ENCODE measurements around the gene JTB. TPM values are rescaled to one million over a fixed set of nuclear protein-coding genes. Genes with fewer than 3 reads are reported as not detected.

JTB gene
- total RNA-seq, 2 experiments from 2014 or later: 238 to 239 TPM

DNA sequence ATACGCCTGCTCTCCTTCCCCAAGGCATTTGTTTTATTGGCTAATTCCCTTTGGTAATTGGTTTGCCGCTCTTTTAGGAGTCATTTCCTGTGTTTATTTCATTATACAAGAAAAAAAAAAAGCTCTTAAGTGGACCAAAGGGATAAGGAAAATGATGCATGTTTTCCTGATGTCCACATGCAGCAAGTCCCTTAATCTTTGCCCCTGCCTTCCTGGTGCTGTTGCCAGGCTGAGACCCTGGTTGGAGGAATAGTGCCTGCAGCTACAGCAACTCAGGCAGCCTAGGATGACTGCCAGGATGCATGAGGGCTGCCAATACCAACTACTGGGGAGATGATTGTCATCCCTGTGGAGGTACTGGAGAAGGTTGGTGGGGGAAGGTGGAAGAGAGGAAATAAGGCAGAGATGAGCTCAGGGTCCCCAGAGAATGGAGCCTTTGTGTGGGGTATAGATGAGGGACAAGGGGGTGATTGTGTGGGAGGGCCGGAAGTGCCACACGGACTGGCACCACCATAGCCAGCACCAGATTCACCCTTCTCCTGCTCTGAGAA, 48.6 kb downstream of the JTB start:
- ChIA-PET POLR2A (no interaction called here), CTCF (interaction anchor here (0.7 to 1.4 kb wide), 3 partner anchors 17 to 19 kb away, joined by 3 to 7 read pairs (median 3); partner anchors contain the start of gene DENND4B)

DNA sequence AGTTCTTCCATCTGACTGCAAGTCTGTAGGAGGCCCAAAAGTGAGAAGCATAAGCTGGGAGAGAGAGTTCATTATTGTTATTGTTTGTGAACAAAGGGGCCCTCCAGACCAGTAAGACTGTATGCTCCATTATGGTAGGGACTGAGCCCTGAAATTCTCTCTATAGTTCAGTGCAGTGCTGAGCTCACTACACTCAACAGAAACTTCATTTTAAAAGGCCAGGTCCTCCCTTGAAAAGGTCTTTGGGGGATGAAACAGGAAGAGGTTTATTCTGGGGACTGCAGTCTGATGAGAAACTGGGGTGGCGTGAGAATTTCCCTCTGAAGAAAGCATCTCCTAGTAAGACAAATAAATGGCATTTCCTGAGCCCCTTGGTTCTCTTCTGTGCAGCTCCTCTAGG, 49.2 kb downstream of the JTB start:
- CTCF ChIA-PET: interaction anchor here (0.7 to 1.1 kb wide), 2 partner anchors 17 to 19 kb away, joined by 3 read pairs; no protein-coding TSS in a partner anchor
- POLR2A ChIA-PET: no interaction called here

DNA sequence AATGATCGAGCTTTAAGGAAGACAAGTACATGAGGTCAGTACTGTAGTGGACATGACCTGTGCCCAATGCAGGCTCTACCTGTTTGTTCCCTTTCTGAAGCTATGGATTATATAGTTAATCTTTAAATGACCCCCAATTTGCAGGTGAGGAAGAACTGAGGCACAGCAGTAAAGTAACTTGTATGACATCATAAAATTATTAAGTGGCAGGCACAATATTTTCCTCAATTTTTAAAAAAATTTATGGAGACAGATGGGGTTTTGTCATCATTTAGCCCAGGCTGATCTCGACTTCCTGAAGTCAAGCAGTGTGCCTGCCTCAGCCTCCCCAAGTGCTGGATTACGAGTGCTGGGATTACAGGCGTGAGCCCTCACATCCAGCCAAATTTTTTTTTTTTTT, 51.1 kb downstream of the JTB start:
- ChIA-PET CTCF (interaction anchor here (1.5 kb wide), 1 partner anchor 20 kb away, joined by 4 read pairs; the partner anchor contains the start of gene DENND4B), POLR2A (interaction anchor here (0.7 kb wide), 1 partner anchor 18 kb away, joined by 5 read pairs; no protein-coding TSS in a partner anchor)

Other genes with a start within 250 kb of the JTB start
- gene INTS3, start 249.6 kb downstream of the JTB start, total RNA-seq: 10 to 100 TPM; 54.9 to 55.3 TPM
- 10 to 100 TPM; 11.2 to 12.1 TPM for gene SLC27A3, start 202.3 kb downstream of the JTB start, total RNA-seq
- gene GATAD2B, start 54.7 kb downstream of the JTB start, total RNA-seq: 10 to 100 TPM; 53.6 to 57.5 TPM
- gene DENND4B, start 31.0 kb downstream of the JTB start, total RNA-seq: 100 to 1,000 TPM; 106 to 108 TPM
- 10 to 100 TPM; 56.8 to 66.9 TPM for gene CRTC2, start 19.1 kb downstream of the JTB start, total RNA-seq
- gene SLC39A1, start 14.1 kb downstream of the JTB start, total RNA-seq: 10 to 100 TPM; 82.4 to 84.8 TPM
- 1 to 10 TPM; 7.3 to 8.2 TPM for gene CREB3L4, start 9.8 kb downstream of the JTB start, total RNA-seq
- 10 to 100 TPM; 15.5 to 16.6 TPM for gene RAB13, start 8.7 kb upstream of the JTB start, total RNA-seq
- gene RPS27, start 13.1 kb upstream of the JTB start, total RNA-seq: 1,000 to 10,000 TPM; 1,492 to 1,580 TPM
- under 1 TPM in 1 of 2 experiments, not detected in 1; 0.04 TPM for gene NUP210L, start 177.4 kb upstream of the JTB start, total RNA-seq
- gene TPM3, start 214.4 kb upstream of the JTB start, total RNA-seq: 100 to 1,000 TPM; 796 to 807 TPM
- not detected for gene CFAP141, start 228.7 kb upstream of the JTB start, total RNA-seq
- 100 to 1,000 TPM; 267 to 272 TPM for gene UBAP2L, start 243.3 kb upstream of the JTB start, total RNA-seq